Neural cell (in vitro differentiated cells): ENCODE results near the gene THADA.

Source experiments
- EP300 ChIP-seq: fragments of 450-650 bp; conservative IDR thresholded peaks from 2 replicates; pipeline ENCODE4 v1.6.1; 2014; ENCODE audit warnings: antibody characterized with exemption, mild to moderate bottlenecking, moderate library complexity; ENCODE audit not compliant: poor library complexity, severe bottlenecking
- EZH2 ChIP-seq: fragments of 200-600, 300-800 bp; shearing (Covaris generic), sonication (generic); IDR thresholded peaks from 2 replicates; pipeline ENCODE4 v1.6.1; 2014; ENCODE audit warnings: antibody characterized with exemption, low read length, borderline replicate concordance, mild to moderate bottlenecking; ENCODE audit not compliant: insufficient read depth, poor library complexity, severe bottlenecking
- MXI1 ChIP-seq: fragments of 450-650 bp; conservative IDR thresholded peaks from 2 replicates; pipeline ENCODE4 v1.6.1; 2014; ENCODE audit warnings: antibody characterized with exemption, mild to moderate bottlenecking; ENCODE audit not compliant: poor library complexity, severe bottlenecking
- RAD21 ChIP-seq: fragments of 450-650 bp; conservative IDR thresholded peaks from 2 replicates; pipeline ENCODE4 v1.6.1; 2014; ENCODE audit warnings: antibody characterized with exemption, mild to moderate bottlenecking, moderate library complexity
- TF ChIP-seq, protein P1 (sequence below): fragments of 450-650 bp; IDR thresholded peaks from 2 replicates; pipeline ENCODE4 v1.5.1; 2014; ENCODE audit warnings: antibody characterized with exemption, mild to moderate bottlenecking, moderate library complexity; ENCODE audit not compliant: poor library complexity, severe bottlenecking
- TF ChIP-seq, protein P2 (sequence below): IDR thresholded peaks from 2 replicates; pipeline ENCODE4 v1.6.1; 2012; ENCODE audit warnings: borderline replicate concordance

DNA sequence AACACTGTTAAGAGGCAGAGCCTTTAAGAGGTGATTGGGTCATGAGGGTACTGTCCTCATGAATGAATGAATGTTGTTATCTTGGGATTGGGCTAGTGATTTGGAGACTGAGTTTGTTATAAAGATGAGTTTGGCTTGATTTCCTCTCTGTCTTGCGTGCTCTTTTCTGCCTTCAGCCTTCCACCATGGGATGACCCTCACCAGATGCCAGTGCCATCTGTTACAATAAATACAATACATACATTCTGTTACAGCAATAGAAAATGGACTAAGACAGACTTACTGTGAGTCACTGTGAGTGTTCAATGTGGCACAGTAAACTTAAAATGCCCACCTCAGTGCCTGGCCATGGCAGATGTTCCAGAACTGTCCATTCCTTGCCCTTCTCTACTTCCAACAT, 274.4 kb downstream of the THADA start:
- TF ChIP-seq, protein P1, sequence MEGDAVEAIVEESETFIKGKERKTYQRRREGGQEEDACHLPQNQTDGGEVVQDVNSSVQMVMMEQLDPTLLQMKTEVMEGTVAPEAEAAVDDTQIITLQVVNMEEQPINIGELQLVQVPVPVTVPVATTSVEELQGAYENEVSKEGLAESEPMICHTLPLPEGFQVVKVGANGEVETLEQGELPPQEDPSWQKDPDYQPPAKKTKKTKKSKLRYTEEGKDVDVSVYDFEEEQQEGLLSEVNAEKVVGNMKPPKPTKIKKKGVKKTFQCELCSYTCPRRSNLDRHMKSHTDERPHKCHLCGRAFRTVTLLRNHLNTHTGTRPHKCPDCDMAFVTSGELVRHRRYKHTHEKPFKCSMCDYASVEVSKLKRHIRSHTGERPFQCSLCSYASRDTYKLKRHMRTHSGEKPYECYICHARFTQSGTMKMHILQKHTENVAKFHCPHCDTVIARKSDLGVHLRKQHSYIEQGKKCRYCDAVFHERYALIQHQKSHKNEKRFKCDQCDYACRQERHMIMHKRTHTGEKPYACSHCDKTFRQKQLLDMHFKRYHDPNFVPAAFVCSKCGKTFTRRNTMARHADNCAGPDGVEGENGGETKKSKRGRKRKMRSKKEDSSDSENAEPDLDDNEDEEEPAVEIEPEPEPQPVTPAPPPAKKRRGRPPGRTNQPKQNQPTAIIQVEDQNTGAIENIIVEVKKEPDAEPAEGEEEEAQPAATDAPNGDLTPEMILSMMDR = no peak
- TF ChIP-seq EP300 (no peak), MXI1 (no peak), EZH2 (no peak), RAD21 (no peak)
- TF ChIP-seq, protein P2, sequence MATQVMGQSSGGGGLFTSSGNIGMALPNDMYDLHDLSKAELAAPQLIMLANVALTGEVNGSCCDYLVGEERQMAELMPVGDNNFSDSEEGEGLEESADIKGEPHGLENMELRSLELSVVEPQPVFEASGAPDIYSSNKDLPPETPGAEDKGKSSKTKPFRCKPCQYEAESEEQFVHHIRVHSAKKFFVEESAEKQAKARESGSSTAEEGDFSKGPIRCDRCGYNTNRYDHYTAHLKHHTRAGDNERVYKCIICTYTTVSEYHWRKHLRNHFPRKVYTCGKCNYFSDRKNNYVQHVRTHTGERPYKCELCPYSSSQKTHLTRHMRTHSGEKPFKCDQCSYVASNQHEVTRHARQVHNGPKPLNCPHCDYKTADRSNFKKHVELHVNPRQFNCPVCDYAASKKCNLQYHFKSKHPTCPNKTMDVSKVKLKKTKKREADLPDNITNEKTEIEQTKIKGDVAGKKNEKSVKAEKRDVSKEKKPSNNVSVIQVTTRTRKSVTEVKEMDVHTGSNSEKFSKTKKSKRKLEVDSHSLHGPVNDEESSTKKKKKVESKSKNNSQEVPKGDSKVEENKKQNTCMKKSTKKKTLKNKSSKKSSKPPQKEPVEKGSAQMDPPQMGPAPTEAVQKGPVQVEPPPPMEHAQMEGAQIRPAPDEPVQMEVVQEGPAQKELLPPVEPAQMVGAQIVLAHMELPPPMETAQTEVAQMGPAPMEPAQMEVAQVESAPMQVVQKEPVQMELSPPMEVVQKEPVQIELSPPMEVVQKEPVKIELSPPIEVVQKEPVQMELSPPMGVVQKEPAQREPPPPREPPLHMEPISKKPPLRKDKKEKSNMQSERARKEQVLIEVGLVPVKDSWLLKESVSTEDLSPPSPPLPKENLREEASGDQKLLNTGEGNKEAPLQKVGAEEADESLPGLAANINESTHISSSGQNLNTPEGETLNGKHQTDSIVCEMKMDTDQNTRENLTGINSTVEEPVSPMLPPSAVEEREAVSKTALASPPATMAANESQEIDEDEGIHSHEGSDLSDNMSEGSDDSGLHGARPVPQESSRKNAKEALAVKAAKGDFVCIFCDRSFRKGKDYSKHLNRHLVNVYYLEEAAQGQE = no peak
